Measurements from ENCODE around the gene SIGLEC11. TPM values are rescaled to one million over a fixed set of nuclear protein-coding genes. Genes with fewer than 3 reads are reported as not detected.

SIGLEC11 gene
- total RNA-seq, 1 donor from 2014 or later = not detected

DNA sequence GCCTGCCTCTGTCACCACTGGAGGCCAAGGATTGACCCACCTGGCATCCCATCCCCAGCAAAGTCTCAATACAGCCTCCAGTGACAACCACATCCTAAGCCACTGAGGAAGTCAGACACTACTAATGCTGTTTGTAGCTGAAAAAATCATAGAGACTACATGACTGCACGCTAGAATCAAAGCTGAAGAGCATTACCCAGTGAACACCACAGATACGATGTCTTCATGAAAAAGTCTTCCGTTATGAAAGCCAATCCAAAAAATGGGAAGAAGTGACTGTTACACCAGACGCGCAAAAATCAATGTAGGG is 20.5 kb downstream of the SIGLEC11 start:
- H3K36me3 ChIP-seq = no peaks in the 10 kb centered on the region
- Mint-ChIP-seq H3K36me3 (no peaks in the 10 kb centered on the region), H3K9me3 (no peaks in the 10 kb centered on the region), H3K27ac (peak overlapping the region; percentile 6), H3K27me3 (ENCODE audit: insufficient read depth, low read depth) (peaks cover 6% of the 10 kb centered on the region), H3K4me1 (peaks cover 20% of the 10 kb centered on the region), H3K4me3 (no peak overlapping the region)
- H3K4me3 ChIP-seq = no peak overlapping the region
- H2AFZ ChIP-seq (replicated peaks) = no peak overlapping the region
- H4K20me1 ChIP-seq (ENCODE audit: low read depth) = no peaks in the 10 kb centered on the region
- no peaks in the 10 kb centered on the region for H3K9me3 ChIP-seq (ENCODE audit: low read depth)
- peaks cover 3% of the 10 kb centered on the region for H3K4me1 ChIP-seq
- no peak overlapping the region for H3K4me2 ChIP-seq
- DNase-seq (ENCODE audit: low spot score) = no peak
- peaks cover 18% of the 10 kb centered on the region for H3K27me3 ChIP-seq
- TF ChIP-seq EZH2 (IDR thresholded peaks at IDR 0.05) (no peak), EZH2phosphoT487 (IDR thresholded peaks at IDR 0.05) (no peak)
- TF ChIP-seq, protein P1, sequence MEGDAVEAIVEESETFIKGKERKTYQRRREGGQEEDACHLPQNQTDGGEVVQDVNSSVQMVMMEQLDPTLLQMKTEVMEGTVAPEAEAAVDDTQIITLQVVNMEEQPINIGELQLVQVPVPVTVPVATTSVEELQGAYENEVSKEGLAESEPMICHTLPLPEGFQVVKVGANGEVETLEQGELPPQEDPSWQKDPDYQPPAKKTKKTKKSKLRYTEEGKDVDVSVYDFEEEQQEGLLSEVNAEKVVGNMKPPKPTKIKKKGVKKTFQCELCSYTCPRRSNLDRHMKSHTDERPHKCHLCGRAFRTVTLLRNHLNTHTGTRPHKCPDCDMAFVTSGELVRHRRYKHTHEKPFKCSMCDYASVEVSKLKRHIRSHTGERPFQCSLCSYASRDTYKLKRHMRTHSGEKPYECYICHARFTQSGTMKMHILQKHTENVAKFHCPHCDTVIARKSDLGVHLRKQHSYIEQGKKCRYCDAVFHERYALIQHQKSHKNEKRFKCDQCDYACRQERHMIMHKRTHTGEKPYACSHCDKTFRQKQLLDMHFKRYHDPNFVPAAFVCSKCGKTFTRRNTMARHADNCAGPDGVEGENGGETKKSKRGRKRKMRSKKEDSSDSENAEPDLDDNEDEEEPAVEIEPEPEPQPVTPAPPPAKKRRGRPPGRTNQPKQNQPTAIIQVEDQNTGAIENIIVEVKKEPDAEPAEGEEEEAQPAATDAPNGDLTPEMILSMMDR (IDR thresholded peaks at IDR 0.05) = no peak
- H3K79me2 ChIP-seq (ENCODE audit: low read depth) = no peaks in the 10 kb centered on the region
- H3F3A ChIP-seq (ENCODE audit: low read depth) = peaks cover 5% of the 10 kb centered on the region
- H3K27ac ChIP-seq = no peak overlapping the region
- no peak overlapping the region for H3K9ac ChIP-seq

DNA sequence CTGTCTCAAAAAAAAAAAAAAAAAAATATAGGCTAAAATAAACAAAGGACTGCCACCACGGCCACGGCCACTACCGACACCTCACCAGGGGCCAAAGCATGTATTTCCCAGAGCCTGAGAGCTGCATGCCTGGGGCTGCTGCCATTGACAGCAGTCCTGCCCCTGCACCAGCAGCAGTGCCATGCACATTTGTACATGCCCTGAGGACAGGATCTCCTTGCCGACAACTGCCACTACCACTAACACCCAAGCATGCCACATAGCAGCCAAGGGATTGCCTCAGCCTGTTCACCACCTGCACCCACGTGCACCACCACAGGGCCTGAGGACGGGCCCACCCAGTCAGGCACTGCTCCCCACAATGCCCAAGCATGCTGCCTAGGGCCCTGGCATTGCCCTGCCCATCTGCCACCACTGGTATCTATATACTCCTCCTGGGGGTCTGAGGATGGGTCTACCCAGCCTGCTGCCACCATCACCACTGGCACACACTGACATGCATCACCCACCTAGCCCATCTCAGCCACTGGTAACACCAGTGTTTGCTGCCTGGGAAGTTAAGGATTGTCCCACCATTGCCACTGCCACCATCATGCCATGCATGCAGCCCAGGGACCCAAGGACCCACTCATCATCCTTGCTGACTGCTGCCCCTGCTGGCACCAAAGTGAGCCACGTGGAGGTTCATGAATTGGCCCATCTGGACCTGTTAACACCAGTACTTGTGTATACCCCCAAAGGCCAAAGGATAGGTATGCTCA is 21.1 kb downstream of the SIGLEC11 start:
- no peaks in the 10 kb centered on the region for H4K20me1 ChIP-seq (ENCODE audit: low read depth)
- no peak for DNase-seq (ENCODE audit: low spot score)
- H3K9ac ChIP-seq = no peak overlapping the region
- H3K4me1 ChIP-seq = peaks cover 3% of the 10 kb centered on the region
- H2AFZ ChIP-seq (replicated peaks) = no peak overlapping the region
- no peak for TF ChIP-seq EZH2phosphoT487 (IDR thresholded peaks at IDR 0.05)
- TF ChIP-seq, protein P1 (IDR thresholded peaks at IDR 0.05) = peak; percentile 10
- no peak for TF ChIP-seq EZH2 (IDR thresholded peaks at IDR 0.05)
- H3K27me3 Mint-ChIP-seq (ENCODE audit: insufficient read depth, low read depth) = peaks cover 6% of the 10 kb centered on the region
- H3K4me3 ChIP-seq = no peak overlapping the region
- no peak overlapping the region for H3K4me3 Mint-ChIP-seq
- H3K9me3 Mint-ChIP-seq = no peaks in the 10 kb centered on the region
- peaks cover 5% of the 10 kb centered on the region for H3F3A ChIP-seq (ENCODE audit: low read depth)
- peak overlapping the region; percentile 6 for H3K27ac Mint-ChIP-seq
- peaks cover 20% of the 10 kb centered on the region for H3K4me1 Mint-ChIP-seq
- no peak overlapping the region for H3K4me2 ChIP-seq
- no peaks in the 10 kb centered on the region for H3K9me3 ChIP-seq (ENCODE audit: low read depth)
- no peaks in the 10 kb centered on the region for H3K36me3 Mint-ChIP-seq
- H3K27ac ChIP-seq = no peak overlapping the region
- H3K36me3 ChIP-seq = no peaks in the 10 kb centered on the region
- no peaks in the 10 kb centered on the region for H3K79me2 ChIP-seq (ENCODE audit: low read depth)
- H3K27me3 ChIP-seq = peaks cover 18% of the 10 kb centered on the region

DNA sequence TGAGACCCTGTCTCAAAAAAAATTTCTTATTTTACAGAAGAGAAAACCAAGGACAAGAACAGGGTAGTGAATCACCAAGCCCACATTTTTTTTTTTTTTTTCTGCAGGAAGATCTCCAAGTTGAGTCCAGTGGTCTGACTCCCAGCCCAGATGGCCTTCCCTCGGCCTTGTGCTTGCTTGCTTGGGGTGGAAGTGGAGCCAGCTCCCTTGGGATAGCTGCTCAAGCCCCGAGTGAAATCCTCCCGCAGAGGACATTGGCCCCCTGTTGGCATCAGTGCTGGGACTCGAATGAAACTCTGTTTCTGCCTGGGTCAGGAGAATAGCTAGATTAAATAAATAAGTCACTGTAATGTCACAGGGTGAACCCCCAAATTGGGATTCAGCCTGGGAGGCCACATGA is 22.3 kb downstream of the SIGLEC11 start:
- H3K4me2 ChIP-seq = no peak overlapping the region

More for the DNA sequence above, 22.3 kb downstream of the SIGLEC11 start:
- no peaks in the 10 kb centered on the region for H3K36me3 Mint-ChIP-seq
- Histone ChIP-seq H3K36me3 (no peaks in the 10 kb centered on the region), H3K9me3 (ENCODE audit: low read depth) (no peaks in the 10 kb centered on the region), H3K4me1 (peaks cover 3% of the 10 kb centered on the region), H2AFZ (replicated peaks) (no peak overlapping the region), H3K27me3 (peaks cover 18% of the 10 kb centered on the region), H3F3A (ENCODE audit: low read depth) (peaks cover 5% of the 10 kb centered on the region), H3K27ac (no peak overlapping the region), H3K9ac (no peak overlapping the region), H3K4me3 (no peak overlapping the region), H3K79me2 (ENCODE audit: low read depth) (no peaks in the 10 kb centered on the region), H4K20me1 (ENCODE audit: low read depth) (no peaks in the 10 kb centered on the region)
- no peak for TF ChIP-seq EZH2phosphoT487 (IDR thresholded peaks at IDR 0.05)
- TF ChIP-seq EZH2 (IDR thresholded peaks at IDR 0.05) = no peak
- TF ChIP-seq, protein P1 (IDR thresholded peaks at IDR 0.05) = no peak
- no peak overlapping the region for H3K4me3 Mint-ChIP-seq
- peaks cover 20% of the 10 kb centered on the region for H3K4me1 Mint-ChIP-seq
- no peaks in the 10 kb centered on the region for H3K9me3 Mint-ChIP-seq
- peaks cover 6% of the 10 kb centered on the region for H3K27me3 Mint-ChIP-seq (ENCODE audit: insufficient read depth, low read depth)
- no peak overlapping the region for H3K27ac Mint-ChIP-seq
- DNase-seq (ENCODE audit: low spot score) = no peak
